ENCODE measurements around the gene NKX1-1.

Gene NKX1-1

DNA sequence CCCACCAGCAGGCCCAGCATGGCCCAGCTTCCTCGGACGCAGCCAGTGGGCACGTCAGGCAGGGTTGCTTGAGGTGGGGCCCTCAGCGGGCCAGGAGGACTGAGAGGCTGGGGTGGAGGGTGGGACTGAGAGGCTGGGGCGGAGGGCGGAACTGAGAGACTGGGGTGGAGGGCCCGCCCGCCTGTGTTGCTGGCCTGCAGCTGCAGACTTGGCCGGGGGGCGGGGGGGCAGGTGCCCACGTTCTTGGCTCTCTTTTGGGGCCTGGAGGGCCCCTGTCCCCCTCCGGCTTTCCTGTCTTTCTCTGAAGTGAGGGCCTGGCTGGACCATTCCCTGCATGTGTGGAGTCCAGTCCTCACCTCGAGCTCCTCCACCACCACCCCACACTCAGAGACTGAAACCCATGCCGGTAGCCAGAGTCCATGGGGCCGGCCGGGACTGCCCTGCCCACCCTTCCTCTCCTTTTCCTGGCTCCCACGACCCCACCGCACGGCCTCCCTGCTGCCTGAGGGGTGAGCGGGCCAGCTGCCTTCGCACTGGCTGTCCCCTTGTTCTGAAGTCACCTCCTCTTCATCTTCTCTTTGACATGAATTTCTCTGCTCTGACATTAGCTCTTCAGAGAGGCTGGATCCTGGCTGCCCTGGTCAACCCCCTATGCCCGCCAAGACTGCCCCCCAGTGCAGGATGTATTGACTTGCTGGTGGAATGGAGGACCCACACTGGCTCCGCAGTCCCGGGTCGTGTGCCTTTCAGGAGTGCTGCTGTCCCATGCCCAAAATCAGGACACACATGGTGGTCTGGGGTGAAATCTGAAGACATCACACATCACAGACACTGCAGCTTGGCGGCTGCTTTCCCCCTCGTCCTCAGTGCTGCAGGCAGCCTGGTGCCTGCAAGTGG lies 10.1 kb upstream of the NKX1-1 start:
- no peak overlapping the region for H3K4me3 ChIP-seq (replicated peaks; ENCODE audit: low read depth, low read length)
- TF ChIP-seq, protein P1, sequence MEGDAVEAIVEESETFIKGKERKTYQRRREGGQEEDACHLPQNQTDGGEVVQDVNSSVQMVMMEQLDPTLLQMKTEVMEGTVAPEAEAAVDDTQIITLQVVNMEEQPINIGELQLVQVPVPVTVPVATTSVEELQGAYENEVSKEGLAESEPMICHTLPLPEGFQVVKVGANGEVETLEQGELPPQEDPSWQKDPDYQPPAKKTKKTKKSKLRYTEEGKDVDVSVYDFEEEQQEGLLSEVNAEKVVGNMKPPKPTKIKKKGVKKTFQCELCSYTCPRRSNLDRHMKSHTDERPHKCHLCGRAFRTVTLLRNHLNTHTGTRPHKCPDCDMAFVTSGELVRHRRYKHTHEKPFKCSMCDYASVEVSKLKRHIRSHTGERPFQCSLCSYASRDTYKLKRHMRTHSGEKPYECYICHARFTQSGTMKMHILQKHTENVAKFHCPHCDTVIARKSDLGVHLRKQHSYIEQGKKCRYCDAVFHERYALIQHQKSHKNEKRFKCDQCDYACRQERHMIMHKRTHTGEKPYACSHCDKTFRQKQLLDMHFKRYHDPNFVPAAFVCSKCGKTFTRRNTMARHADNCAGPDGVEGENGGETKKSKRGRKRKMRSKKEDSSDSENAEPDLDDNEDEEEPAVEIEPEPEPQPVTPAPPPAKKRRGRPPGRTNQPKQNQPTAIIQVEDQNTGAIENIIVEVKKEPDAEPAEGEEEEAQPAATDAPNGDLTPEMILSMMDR (IDR thresholded peaks at IDR 0.05; ENCODE audit: low read length, missing control alignments): no peak
- no peak for DNase-seq (ENCODE audit: low read depth)

DNA sequence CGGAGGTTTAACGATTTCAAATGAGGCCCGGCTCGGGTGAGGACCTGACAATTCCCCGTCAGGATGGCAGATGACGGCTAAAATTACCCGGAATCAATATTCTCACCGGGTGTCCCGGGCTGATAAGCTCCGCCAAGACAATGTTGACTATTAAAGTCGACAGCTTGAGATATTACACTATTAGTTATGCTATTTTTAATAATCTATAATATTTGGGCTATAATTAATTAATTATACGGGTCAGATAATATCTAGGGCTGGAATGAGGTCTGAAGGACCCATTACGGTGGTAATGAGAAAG lies 9.4 kb upstream of the NKX1-1 start:
- TF ChIP-seq, protein P1 (IDR thresholded peaks at IDR 0.05; ENCODE audit: low read length, missing control alignments): no peak
- DNase-seq (ENCODE audit: low read depth): no peak
- no peak overlapping the region for H3K4me3 ChIP-seq (replicated peaks; ENCODE audit: low read depth, low read length)

DNA sequence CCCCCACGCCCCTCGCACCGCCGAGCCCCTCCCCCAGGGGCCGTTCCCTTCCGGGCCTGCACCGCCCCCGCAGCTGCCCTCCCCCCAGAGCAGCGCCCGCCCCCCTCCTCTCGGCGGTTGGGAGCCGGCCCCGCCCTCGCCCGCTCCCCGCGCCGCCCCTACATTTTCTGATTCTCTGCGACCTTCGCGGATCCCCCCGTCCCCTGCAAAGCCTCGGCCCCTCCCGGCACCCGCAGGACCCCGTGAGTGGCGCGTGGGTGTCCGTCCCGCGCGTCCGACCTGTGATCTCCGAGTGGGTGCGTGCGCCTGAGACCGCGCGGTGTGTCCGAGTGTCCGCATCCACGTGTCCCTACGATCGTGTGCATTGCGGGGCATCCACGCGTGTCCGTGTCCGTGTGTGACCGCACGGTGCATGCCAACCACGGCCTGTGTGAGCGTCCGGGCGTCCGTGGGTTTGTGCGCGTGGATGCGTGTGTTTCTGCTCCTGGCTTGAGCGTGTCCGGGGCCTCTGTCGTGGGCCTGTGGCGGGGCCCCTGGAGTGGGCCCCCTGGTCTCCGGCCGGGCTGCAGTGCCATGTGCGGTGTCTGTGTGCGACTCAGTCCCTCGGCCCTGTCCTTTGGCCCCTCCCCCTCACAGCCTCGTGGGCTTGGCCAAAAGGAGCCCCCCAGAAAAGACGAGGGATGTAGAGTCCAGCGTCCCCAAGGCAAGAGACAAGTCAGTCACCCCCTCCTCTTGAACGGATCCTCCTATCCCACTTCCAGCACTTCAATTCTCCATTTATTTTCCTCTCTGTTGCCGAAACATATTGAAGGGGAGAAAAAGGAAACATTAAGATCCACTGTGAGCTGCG lies 8.8 kb upstream of the NKX1-1 start:
- TF ChIP-seq, protein P1 (IDR thresholded peaks at IDR 0.05; ENCODE audit: low read length, missing control alignments): no peak
- no peak overlapping the region for H3K4me3 ChIP-seq (replicated peaks; ENCODE audit: low read depth, low read length)
- no peak for DNase-seq (ENCODE audit: low read depth)

DNA sequence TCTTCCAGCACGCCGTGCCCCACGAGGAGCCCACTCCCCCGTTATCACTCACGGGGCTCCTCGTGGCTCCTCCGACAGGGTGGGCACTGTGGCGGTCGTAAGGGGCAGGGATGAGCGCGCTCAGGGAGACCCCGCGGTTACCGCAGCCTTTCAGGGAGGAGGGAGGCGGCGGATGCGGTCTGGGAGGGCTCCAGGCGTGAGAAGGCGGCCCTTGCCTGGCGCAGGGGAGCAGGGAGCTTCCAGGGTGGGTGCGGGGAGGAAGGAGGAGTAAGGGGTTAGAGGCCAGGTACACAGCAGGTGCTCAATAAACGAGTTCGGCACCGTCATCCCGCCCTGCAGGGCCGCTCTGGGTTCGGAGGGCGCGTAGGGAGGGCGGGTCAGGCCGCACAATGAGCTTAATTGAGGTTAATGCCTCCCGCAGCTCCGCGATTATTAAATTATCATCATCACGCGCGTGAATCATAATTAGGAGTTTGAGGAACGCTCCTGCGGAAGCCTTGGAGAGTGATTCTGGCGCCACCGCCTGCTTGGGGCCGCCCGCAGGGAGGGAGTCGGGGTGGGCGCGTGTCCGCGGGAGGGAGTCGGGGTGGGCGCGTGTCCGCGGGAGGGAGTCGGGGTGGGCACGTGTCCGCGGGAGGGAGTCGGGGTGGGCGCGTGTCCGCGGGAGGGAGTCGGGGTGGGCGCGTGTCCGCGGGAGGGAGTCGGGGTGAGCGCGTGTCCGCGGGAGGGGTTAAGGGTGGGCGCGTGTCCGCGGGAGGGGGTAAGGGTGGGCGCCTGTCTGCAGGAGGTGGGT lies 7.6 kb upstream of the NKX1-1 start:
- no peak for DNase-seq (ENCODE audit: low read depth)

DNA sequence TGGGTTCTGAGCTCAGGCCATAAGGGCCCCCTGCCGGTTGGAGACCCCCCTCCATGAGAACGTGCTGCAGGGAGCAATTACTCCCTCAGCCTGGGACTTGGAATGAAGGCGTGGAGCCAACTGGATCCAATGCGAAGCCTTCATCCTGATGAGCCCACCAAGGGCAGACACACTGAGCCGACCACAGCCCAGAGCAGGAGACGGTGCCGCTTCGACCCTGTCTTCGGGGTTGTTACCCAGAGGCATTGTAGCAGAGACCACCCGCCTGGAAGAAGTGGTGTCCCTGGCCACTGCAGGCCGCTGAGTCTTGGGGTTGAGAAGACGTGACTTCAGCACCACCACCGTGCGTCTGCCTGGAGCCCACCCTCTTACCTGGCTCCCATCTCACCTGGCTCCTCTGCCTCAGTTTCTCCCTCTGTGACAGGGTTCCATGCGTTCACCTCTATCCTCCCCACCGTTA lies 7.0 kb upstream of the NKX1-1 start:
- TF ChIP-seq, protein P1 (IDR thresholded peaks at IDR 0.05; ENCODE audit: low read length, missing control alignments): no peak
- H3K4me3 ChIP-seq (replicated peaks; ENCODE audit: low read depth, low read length): no peak overlapping the region
- DNase-seq (ENCODE audit: low read depth): no peak

More for the DNA sequence above, 7.6 kb upstream of the NKX1-1 start:
- TF ChIP-seq, protein P1 (IDR thresholded peaks at IDR 0.05; ENCODE audit: low read length, missing control alignments): no peak
- no peak overlapping the region for H3K4me3 ChIP-seq (replicated peaks; ENCODE audit: low read depth, low read length)

DNA sequence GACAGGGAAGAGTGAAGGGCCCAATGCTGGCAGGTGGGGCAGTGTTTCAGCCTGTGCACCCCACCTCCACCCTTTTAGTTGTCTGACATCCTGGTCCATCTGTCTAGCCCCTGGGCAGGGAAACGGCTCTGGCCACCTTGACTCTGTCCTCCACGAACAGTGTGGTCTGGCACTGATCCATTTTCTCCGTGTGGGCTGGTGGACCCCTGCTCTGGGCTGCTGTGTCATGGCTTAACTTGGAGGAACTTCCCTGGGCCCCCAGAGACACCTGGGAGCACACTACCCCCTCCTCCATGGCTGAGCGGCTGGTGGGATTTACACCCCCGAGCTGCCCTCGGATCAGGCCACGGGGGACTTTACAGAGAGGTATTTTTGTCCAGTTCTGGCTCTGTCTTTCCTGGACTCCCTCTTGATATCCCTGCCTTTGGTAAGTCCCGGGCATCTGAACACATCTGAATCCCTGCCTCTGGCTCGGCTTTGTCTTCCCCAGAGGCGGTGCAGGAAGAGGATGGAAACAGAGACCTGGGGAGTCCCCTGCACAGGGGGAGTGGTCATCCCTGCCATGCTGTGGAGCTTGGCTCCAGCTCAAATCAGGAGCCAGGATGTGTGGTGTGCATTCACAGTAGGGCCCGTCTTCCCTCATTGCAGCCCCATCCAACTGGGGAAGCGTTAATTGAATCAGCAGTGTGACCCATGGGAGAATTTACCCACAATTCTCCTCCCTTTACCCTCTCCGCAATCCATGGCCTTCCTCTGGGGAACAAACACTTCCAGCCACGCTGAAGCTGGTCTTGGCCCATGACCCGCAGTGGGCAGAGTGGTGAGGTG lies 6.3 kb upstream of the NKX1-1 start:
- TF ChIP-seq, protein P1 (IDR thresholded peaks at IDR 0.05; ENCODE audit: low read length, missing control alignments): no peak
- no peak for DNase-seq (ENCODE audit: low read depth)
- H3K4me3 ChIP-seq (replicated peaks; ENCODE audit: low read depth, low read length): no peak overlapping the region
